Measurements from ENCODE around the gene COX8C. TPM values are rescaled to one million over a fixed set of nuclear protein-coding genes. Genes with fewer than 3 reads are reported as not detected.

Gene COX8C
- total and polyA plus RNA-seq, 4 donors = not detected

GRCh38 chr14:93302688-93303581 is 44.0 kb upstream of the COX8C start (continued):
- no peak for TF ChIP-seq HNF4G (IDR thresholded peaks at IDR 0.05)
- TF ChIP-seq TAF1 (conservative IDR thresholded peaks at IDR 0.05) = no peak

DNA sequence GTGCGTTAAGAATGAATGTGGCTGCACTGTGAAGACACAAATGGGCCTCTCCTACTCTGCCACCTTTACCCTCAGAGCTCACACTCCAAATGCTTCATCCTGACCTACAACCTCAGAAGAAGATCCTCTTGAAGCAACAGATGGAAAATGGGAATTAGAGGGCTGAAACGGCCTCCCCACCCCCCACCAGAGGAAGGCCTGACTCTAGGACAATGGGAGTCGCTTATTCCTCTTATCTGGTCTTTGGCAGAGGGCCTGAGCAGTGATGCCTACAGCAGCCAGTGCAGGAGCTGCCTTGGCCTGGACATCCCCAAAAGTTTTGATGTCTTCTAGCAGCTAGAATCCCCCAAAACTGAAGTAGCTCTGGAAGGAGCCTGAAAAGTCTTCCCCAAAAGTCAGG is 43.3 kb upstream of the COX8C start:
- no peaks in the 10 kb centered on the region for H3K36me3 ChIP-seq (ENCODE audit: control insufficient read depth in 4 of 4, insufficient read depth in 3 of 4, low read depth in 1 of 4, low read length in 3 of 4)
- 74% methylated on average over 3 of the region's 3 CpGs for WGBS
- no peak overlapping the region for H3K4me3 ChIP-seq (ENCODE audit: low read depth in 1 of 3, low read length in 3 of 3)
- peak; percentile 54 for DNase-seq (ENCODE audit: low spot score)
- H3K27ac ChIP-seq (ENCODE audit: low read depth in 1 of 2, low read length in 2 of 2) = no peak overlapping the region
- no peaks in the 10 kb centered on the region for H3K4me1 ChIP-seq (ENCODE audit: control insufficient read depth in 4 of 4, insufficient read depth in 4 of 4, low read length in 3 of 4)
- no peaks in the 10 kb centered on the region for H3K27me3 ChIP-seq (ENCODE audit: control insufficient read depth in 4 of 4, insufficient read depth in 4 of 4, low read length in 3 of 4)
- TF ChIP-seq JUND (IDR thresholded peaks at IDR 0.05) (no peak), TAF1 (conservative IDR thresholded peaks at IDR 0.05) (no peak), YY1 (IDR thresholded peaks at IDR 0.05) (no peak), RXRA (IDR thresholded peaks at IDR 0.05) (no peak), GABPA (IDR thresholded peaks at IDR 0.05 in 1 of 2, conservative IDR thresholded peaks at IDR 0.05 in 1 of 2) (no peak), HNF4G (IDR thresholded peaks at IDR 0.05) (no peak), HNF4A (conservative IDR thresholded peaks at IDR 0.05) (no peak), RAD21 (IDR thresholded peaks at IDR 0.05) (no peak), SP1 (IDR thresholded peaks at IDR 0.05) (no peak), NR2F2 (IDR thresholded peaks at IDR 0.05) (no peak), FOXA2 (IDR thresholded peaks at IDR 0.05) (no peak)
- TF ChIP-seq, protein P1, sequence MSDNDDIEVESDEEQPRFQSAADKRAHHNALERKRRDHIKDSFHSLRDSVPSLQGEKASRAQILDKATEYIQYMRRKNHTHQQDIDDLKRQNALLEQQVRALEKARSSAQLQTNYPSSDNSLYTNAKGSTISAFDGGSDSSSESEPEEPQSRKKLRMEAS (IDR thresholded peaks at IDR 0.05) = no peak
- TF ChIP-seq, protein P2, sequence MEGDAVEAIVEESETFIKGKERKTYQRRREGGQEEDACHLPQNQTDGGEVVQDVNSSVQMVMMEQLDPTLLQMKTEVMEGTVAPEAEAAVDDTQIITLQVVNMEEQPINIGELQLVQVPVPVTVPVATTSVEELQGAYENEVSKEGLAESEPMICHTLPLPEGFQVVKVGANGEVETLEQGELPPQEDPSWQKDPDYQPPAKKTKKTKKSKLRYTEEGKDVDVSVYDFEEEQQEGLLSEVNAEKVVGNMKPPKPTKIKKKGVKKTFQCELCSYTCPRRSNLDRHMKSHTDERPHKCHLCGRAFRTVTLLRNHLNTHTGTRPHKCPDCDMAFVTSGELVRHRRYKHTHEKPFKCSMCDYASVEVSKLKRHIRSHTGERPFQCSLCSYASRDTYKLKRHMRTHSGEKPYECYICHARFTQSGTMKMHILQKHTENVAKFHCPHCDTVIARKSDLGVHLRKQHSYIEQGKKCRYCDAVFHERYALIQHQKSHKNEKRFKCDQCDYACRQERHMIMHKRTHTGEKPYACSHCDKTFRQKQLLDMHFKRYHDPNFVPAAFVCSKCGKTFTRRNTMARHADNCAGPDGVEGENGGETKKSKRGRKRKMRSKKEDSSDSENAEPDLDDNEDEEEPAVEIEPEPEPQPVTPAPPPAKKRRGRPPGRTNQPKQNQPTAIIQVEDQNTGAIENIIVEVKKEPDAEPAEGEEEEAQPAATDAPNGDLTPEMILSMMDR (IDR thresholded peaks at IDR 0.05; ENCODE audit: low read depth, low read length, missing input control) = no peak
- TF ChIP-seq, protein P3, sequence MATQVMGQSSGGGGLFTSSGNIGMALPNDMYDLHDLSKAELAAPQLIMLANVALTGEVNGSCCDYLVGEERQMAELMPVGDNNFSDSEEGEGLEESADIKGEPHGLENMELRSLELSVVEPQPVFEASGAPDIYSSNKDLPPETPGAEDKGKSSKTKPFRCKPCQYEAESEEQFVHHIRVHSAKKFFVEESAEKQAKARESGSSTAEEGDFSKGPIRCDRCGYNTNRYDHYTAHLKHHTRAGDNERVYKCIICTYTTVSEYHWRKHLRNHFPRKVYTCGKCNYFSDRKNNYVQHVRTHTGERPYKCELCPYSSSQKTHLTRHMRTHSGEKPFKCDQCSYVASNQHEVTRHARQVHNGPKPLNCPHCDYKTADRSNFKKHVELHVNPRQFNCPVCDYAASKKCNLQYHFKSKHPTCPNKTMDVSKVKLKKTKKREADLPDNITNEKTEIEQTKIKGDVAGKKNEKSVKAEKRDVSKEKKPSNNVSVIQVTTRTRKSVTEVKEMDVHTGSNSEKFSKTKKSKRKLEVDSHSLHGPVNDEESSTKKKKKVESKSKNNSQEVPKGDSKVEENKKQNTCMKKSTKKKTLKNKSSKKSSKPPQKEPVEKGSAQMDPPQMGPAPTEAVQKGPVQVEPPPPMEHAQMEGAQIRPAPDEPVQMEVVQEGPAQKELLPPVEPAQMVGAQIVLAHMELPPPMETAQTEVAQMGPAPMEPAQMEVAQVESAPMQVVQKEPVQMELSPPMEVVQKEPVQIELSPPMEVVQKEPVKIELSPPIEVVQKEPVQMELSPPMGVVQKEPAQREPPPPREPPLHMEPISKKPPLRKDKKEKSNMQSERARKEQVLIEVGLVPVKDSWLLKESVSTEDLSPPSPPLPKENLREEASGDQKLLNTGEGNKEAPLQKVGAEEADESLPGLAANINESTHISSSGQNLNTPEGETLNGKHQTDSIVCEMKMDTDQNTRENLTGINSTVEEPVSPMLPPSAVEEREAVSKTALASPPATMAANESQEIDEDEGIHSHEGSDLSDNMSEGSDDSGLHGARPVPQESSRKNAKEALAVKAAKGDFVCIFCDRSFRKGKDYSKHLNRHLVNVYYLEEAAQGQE (IDR thresholded peaks at IDR 0.05) = no peak
- TF ChIP-seq, protein P4, sequence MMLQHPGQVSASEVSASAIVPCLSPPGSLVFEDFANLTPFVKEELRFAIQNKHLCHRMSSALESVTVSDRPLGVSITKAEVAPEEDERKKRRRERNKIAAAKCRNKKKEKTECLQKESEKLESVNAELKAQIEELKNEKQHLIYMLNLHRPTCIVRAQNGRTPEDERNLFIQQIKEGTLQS (IDR thresholded peaks at IDR 0.05) = no peak
- no peak overlapping the region for H3K9ac ChIP-seq (ENCODE audit: low read depth in 1 of 2, low read length in 2 of 2)
- no peaks in the 10 kb centered on the region for H3K9me3 ChIP-seq (ENCODE audit: control insufficient read depth in 4 of 4, low read length in 3 of 4)

Measured in liver (tissue), 9 donors.